GM12864 (cell line): ENCODE measurements around the gene LAMA4.

Source experiments
- DNase-seq: peaks from one replicate; pipeline ENCODE4 v3.0.0-alpha.2; 2011; ENCODE audit warnings: low read depth
- H3K4me3 ChIP-seq: 2 replicates; pipeline ENCODE4 v1.5.1; 2011; ENCODE audit warnings: mild to moderate bottlenecking, low read depth, low read length, control low read depth
- CTCF ChIP-seq: IDR thresholded peaks from 2 replicates; pipeline ENCODE4 v1.5.1; 2011; ENCODE audit warnings: low read depth, mild to moderate bottlenecking, moderate library complexity, low read length, control low read depth, inconsistent platforms; ENCODE audit errors: missing control alignments

The LAMA4 gene

GRCh38 chr6:112179631-112180030 lies 74.7 kb downstream of the LAMA4 start:
- H3K4me3 ChIP-seq, result no peak overlapping the region
- no peak for DNase-seq
- no peak for TF ChIP-seq CTCF

- TF ChIP-seq CTCF, result no peak
- no peak overlapping the region for H3K4me3 ChIP-seq
- no peak for DNase-seq
Observed at GRCh38 chr6:112178846-112179245, 75.5 kb downstream of the LAMA4 start.

- no peak for DNase-seq
- no peak overlapping the region for H3K4me3 ChIP-seq
- TF ChIP-seq CTCF, result no peak
Observed at GRCh38 chr6:112177092-112177491, 77.3 kb downstream of the LAMA4 start.

GRCh38 chr6:112176175-112176574 lies 78.2 kb downstream of the LAMA4 start:
- H3K4me3 ChIP-seq, result no peak overlapping the region
- no peak for TF ChIP-seq CTCF
- no peak for DNase-seq

GRCh38 chr6:112173221-112173804 lies 81.1 kb downstream of the LAMA4 start:
- TF ChIP-seq CTCF, result no peak
- H3K4me3 ChIP-seq, result no peak overlapping the region
- no peak for DNase-seq

- no peak overlapping the region for H3K4me3 ChIP-seq
- TF ChIP-seq CTCF, result no peak
- DNase-seq, result no peak
Observed at GRCh38 chr6:112172540-112172939, 81.8 kb downstream of the LAMA4 start.

- H3K4me3 ChIP-seq, result no peak overlapping the region
- no peak for TF ChIP-seq CTCF
- no peak for DNase-seq
Observed at GRCh38 chr6:112169541-112169940, 84.8 kb downstream of the LAMA4 start.
